Stimulated activated CD4-positive, alpha-beta T cell treated with anti-CD3 and anti-CD28 coated beads, Interleukin-2, amount 100 ng/mL, for 4 hours (primary cell): ENCODE data around the gene TES.
"Not testable (repeated sequence)": the region's sequence is repeated elsewhere in the genome, so short reads cannot be mapped to it uniquely, and the experiment has no call there.

Source experiments
- DNase-seq: peaks from one replicate; pipeline ENCODE4 v3.0.0-alpha.2; 2020; ENCODE audit warnings: low read depth

The TES gene

DNA sequence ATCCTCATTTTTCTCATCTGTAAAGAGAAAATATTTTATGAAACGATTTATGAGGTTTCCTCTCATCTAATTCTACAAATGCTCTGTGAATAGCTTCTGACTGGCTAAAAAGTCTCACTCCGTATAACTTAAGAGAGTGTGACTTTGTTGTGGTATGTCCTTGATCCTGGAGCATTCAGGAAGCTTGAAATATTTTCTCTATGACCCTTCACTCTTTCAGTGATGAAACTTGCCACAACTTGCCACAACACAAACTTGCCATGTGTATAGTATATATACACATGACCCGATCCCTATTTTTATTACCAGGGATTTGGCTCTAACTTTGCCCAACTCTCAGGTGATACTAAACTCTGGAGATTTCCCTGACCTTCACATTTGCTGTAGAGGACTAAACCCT is 74.1 kb downstream of the TES start:
- no peak for DNase-seq

DNA sequence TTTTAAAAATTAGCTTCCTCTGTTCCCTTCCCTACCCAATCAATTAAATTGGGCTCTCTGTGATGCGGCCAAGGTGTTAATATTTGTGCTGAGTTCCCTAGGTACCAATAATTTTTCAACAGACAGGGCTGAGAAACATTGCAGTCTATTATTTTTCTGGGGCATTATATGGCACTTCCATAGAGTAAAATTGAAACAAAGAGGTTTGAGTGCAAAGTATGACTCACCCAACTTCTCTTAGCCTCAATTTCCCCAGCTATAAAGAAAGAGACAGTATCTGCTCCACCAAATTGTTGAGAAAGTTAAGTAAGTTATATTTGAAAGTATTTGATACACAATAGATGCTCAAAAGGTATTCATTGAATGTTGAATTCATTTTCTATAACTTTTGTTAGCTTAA is 74.9 kb downstream of the TES start:
- no peak for DNase-seq

DNA sequence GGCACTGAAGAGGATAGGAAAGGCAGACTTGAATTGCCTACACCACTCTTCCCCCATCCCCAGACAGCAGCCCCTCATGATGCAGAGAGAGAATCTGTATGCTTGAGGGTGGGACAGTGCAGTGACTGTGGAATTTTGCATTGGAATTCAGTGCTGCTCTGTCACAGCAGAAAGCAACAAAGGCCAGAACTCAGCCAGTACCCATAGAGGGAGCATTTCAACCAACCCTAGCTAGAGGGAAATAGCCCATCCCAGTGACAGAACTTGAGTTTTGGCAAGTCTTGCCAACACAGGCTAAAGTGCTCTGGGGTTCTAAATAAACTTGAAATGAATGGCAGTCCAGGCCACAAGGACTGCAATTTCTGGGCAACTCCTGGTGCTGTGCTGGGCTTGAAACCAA is 80.4 kb downstream of the TES start:
- DNase-seq, result no peak

DNA sequence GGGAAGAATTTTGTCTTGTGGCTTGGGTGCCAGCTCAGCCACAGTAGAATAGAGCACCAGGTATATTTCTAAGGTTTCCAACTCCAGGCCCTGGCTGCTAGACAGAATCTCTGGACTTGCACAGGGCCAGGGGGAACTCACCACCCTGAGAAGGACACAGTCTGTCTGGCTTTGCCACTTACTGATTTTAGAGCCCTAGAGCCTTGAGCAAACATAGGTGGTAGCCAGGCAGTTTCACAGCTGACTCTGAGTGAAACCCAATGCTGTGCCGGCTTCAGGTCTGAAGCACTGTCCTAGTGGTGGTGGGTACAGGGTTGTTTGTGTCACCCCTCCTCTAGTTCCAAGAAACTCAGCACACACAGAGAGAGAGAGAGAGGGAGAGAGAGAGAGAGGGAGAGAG is 81.6 kb downstream of the TES start:
- DNase-seq, result no peak

DNA sequence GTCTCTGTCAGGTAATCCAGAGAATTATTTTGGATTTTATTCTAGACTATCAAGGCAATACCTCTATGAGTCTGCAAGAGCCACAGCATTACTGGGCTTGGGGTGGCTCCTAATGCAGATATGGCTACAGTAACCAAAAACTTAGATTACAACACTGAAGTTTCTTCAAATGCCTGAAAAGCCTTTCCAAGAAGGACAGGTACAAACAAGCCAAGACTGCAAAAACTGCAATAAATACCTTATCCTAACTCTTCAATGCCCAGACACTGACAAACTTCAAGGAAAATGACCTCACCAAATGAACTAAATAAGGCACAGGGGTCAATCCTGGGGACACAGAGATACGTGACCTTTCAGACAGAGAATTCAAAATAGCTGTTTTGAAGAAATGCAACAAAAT is 82.0 kb downstream of the TES start:
- DNase-seq, result no peak

DNA sequence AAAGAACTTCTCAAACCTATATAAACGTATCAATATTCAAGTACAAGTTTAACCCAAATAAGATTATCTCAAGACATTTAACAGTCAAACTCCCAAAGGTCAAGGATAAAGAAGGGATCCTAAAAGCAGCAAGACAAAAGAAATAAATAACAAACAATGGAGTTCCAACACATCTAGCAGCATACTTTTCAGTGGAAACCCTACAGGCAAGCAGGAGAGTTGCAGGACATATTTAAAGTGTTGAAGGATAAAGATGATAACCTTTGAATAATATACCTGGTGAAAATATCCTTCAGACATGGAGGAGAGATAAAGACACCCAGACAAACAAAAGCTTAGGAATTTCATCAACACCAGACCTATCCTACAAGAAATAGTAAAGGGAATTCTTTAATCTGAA is 82.8 kb downstream of the TES start:
- no peak for DNase-seq

DNA sequence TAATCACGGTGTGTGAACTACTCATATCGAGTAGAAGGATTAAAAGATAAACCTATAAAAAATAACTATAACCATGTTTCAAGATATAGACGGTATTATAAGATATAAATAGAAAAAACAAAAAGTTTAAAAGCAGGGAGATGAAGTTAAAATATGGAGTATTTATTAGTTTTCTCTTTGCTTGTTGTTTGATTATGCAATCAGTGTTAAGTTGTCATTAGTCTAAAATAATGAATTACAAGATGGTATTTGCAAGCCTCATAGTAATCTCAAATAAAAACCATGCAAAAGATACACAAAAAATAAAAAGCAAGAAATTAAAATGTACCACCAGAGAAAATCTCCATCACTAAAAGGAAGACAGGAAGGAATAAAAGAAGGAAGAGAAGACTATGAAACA is 83.3 kb downstream of the TES start:
- DNase-seq, result no peak

DNA sequence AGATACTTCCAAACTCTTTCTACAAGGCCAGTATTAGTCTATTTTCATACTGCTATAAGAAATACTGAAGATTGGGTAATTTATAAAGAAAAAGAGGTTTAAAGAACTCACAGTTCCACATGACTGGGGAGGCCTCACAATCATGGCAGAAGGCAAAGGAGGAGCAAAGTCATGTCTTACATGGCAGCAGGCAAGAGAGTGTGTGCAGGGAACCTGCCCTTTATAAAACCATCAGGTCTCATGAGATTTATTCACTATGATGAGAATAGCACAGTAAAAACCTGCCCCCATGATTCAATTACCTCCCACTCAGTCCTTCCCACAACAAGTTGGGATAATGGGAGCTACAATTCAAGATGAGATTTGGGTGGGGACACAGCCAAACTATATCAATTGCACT is 85.6 kb downstream of the TES start:
- DNase-seq, result not testable (repeated sequence)

DNA sequence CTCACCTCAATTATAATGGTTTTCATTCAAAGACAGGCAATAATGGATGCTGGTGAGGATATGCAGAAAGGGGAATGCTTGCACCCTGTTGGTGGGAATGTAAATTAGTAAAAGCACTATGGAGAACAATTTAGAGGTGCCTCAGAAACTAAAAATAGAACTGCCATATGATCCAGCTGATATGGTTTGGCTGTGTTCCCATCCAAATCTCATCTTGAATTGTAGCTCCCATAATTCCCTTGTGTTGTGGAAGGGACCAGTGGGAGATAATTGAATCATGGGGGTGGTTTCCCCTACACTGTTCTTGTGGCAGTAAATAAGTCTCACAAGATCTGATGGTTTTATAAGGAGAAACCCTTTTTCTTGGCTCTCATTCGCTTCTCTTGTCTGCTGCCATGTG is 87.7 kb downstream of the TES start:
- DNase-seq, result no peak

DNA sequence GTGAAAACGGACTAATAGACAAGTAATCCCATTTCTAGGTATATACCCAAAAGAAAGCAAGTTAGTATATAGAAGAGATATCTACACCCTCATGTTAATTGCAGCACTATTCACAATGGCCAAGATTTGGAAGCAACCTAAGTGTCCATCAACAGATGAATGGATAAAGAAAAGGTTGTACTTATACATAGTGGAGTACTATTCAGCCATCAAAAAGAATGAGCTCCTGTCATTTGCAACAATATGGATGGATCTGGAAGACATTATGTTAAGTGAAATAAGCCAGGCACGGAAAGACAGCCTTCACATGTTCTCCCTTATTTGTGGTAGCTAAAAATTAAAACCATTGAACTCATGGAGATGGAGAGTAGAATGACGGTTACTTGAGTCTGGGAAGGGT is 88.2 kb downstream of the TES start:
- DNase-seq, result no peak

DNA sequence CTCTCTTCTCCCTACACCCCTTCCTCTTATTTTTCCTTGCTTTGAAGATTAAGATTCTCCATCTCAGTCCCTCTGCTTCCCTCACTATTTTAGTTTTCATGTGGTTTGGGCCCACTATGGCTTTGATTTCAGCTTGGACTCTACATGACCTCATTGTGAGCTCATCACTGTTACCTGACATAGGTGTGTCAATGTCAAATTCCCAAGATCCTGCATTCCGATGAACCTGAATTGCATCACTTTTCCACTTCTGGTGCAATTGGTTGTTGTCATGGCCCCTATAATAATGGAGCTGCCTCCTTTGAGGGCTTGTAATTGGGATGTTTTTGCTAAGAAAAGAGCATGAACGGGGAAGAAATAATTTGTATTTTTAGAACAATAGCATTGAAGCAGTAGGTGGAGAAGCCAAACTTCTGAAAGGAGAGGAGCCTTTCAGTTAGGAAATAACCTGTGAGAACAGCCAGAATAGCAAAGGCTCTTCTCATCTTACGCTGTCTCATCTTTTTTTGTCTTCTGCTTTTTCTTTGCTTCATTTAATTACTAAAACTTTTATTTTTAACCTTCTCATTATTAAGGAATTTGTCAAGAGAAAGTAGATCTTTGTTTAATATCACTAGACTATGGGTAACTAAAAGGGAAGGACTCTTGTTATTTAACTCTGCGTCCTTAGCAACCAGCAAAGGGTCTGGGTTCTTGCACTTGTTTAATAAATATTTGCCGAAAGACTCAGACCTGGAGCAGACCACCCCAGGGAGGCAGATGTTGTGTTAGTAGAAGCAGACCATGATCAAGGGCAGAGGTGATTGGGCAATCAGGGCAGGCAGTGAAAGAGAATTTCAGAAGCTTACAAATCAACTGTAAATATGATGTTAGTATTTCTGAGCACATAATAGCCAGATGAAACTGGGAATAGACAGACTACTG is 95.4 kb downstream of the TES start:
- DNase-seq, result no peak

DNA sequence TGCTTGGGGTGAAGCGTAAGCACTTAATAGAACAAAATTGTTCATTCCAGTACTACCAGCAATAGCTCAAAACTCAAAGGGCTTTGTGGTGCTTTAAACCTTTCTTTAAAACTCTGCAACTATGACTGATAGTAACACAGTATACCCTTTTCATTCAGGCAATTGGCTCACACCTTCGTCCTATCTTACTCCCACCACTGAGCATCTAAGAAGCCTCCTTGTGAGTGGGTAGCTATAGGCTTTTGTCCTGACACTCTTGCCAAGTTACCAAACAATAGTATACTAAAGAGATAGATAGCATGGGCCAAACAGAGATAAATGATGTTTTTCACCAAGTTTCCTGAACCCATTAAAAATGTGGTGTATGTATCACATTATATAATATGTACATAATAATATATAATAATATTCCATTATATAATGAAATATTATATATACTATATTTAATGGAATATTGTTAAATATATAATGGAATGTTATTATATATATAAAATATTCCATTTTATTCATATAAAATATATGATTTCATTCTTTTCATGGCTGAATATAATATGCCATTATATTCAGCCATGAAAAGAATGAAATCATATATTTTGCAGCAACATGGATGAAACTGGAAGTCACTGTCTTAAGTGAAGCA is 96.2 kb downstream of the TES start:
- no peak for DNase-seq

DNA sequence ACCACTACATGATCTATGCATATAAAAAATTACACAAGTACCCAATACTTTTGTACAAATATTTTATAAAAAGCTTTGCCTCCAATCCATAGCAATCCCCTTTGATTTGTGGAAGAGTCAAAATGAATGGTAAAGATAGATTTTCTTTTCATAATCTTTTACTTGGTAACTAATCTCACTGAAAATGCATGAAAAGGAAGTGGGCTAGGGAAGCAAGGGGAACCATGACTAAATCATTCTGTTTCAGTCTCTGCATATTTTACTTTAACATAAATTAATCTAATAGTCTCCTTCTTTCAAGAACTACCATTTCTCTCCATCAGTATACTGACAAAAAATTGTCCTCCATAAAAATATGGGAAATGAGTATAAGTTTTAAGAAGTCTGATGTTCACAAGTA is 96.9 kb downstream of the TES start:
- no peak for DNase-seq
